ENCODE results near the gene C1QTNF8.

C1QTNF8 gene

DNA sequence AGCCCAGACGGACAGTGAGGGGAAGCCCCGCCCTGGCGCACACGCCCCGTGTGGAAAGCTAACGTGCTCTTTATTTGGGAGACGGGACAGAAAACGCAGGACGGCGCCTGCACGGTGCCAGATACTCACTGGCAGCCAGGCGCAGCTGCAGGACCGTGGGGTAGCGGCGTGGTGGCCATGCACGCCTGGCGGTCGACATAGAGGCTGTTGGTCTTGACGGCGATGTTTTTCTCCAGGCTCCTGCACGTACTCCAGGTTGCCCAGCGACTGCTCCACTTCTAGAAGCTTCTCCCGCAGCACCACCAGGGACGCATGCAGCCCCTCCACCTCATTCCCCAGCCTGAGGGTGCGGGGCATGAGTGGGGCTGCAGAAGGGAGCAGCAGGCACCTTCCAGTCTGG is 5.1 kb upstream of the C1QTNF8 start:
- no peak overlapping the region for H3K9ac ChIP-seq (ENCODE audit: low read depth, low read length)
- no peak overlapping the region for H3K4me3 ChIP-seq (ENCODE audit: low read depth in 1 of 2, low read length in 2 of 2)
- no peak overlapping the region for H2AFZ ChIP-seq (ENCODE audit: low read depth, low read length)
- DNase-seq (no peak), ATAC-seq (ENCODE audit: insufficient read depth, low read depth) (no peak)
- no peaks in the 10 kb centered on the region for H3K79me2 ChIP-seq (ENCODE audit: insufficient read depth, low read length)
- H4K20me1 ChIP-seq (ENCODE audit: insufficient read depth, low read length): peaks cover 2% of the 10 kb centered on the region
- no peak overlapping the region for H3K4me2 ChIP-seq (ENCODE audit: insufficient read depth, low read length)
- peaks cover 3% of the 10 kb centered on the region for H3K4me1 ChIP-seq (ENCODE audit: insufficient read depth, low read length)
- H3K27me3 ChIP-seq (ENCODE audit: insufficient read depth, low read length, poor library complexity): no peaks in the 10 kb centered on the region
- TF ChIP-seq EZH2 (IDR thresholded peaks at IDR 0.05; ENCODE audit: borderline replicate concordance, low read depth, low read length, severe bottlenecking): no peak
- TF ChIP-seq, protein P1, sequence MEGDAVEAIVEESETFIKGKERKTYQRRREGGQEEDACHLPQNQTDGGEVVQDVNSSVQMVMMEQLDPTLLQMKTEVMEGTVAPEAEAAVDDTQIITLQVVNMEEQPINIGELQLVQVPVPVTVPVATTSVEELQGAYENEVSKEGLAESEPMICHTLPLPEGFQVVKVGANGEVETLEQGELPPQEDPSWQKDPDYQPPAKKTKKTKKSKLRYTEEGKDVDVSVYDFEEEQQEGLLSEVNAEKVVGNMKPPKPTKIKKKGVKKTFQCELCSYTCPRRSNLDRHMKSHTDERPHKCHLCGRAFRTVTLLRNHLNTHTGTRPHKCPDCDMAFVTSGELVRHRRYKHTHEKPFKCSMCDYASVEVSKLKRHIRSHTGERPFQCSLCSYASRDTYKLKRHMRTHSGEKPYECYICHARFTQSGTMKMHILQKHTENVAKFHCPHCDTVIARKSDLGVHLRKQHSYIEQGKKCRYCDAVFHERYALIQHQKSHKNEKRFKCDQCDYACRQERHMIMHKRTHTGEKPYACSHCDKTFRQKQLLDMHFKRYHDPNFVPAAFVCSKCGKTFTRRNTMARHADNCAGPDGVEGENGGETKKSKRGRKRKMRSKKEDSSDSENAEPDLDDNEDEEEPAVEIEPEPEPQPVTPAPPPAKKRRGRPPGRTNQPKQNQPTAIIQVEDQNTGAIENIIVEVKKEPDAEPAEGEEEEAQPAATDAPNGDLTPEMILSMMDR (IDR thresholded peaks at IDR 0.05; ENCODE audit: borderline replicate concordance, extremely low read depth, low read length, poor library complexity, severe bottlenecking): no peak
- H3K36me3 ChIP-seq (ENCODE audit: insufficient read depth, low read length): no peaks in the 10 kb centered on the region
- no peak overlapping the region for H3K27ac ChIP-seq (ENCODE audit: low read length)
- no peaks in the 10 kb centered on the region for H3K9me3 ChIP-seq (ENCODE audit: insufficient read depth, low read length, severe bottlenecking)

DNA sequence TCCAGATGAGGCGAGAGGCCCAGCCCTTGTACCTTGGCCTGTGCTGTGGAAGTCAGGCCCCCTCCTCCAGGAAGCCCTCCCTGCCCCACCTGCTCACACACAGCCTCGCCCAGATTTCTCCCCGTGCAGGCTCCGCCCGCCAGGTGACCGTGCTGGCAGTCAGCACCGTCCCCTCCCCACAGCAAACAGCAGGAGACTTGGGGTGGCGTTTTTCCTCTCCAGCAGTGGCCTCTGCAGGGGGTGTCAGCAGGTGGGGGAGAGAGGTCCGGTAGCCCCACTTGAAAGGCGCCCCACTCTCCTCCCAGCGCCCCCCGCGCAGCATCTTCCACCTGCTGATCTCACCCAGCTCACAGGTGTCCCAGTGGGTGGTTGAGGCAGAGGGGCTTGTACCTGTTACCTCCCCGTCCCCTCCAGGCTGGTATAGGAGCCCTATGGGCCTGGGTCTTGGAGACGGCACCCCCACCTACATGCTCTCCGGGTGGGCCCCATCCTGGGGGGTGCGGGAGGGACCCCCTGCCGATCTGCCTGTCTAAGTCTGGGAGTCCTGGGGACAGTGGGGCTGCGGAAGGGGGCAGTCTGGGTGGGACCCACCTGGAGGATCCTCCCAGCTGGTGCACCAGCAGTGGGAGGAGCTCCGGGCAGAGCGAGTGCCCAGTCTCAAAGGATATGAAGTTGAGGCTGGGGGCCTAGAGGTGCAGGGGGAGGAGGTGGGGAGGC is 4.2 kb upstream of the C1QTNF8 start:
- peaks cover 5% of the 10 kb centered on the region for H4K20me1 ChIP-seq (ENCODE audit: insufficient read depth, low read length)
- H3K36me3 ChIP-seq (ENCODE audit: insufficient read depth, low read length): no peaks in the 10 kb centered on the region
- DNase-seq: no peak
- H2AFZ ChIP-seq (ENCODE audit: low read depth, low read length): no peak overlapping the region
- peaks cover 3% of the 10 kb centered on the region for H3K4me1 ChIP-seq (ENCODE audit: insufficient read depth, low read length)
- H3K27ac ChIP-seq (ENCODE audit: low read length): no peak overlapping the region
- H3K9ac ChIP-seq (ENCODE audit: low read depth, low read length): no peak overlapping the region
- H3K79me2 ChIP-seq (ENCODE audit: insufficient read depth, low read length): no peaks in the 10 kb centered on the region
- no peaks in the 10 kb centered on the region for H3K27me3 ChIP-seq (ENCODE audit: insufficient read depth, low read length, poor library complexity)
- no peaks in the 10 kb centered on the region for H3K9me3 ChIP-seq (ENCODE audit: insufficient read depth, low read length, severe bottlenecking)
- TF ChIP-seq EZH2 (IDR thresholded peaks at IDR 0.05; ENCODE audit: borderline replicate concordance, low read depth, low read length, severe bottlenecking): no peak
- TF ChIP-seq, protein P1 (IDR thresholded peaks at IDR 0.05; ENCODE audit: borderline replicate concordance, extremely low read depth, low read length, poor library complexity, severe bottlenecking): no peak
- ATAC-seq (ENCODE audit: insufficient read depth, low read depth): no peak
- no peak overlapping the region for H3K4me2 ChIP-seq (ENCODE audit: insufficient read depth, low read length)
- H3K4me3 ChIP-seq (ENCODE audit: low read depth in 1 of 2, low read length in 2 of 2): no peak overlapping the region

DNA sequence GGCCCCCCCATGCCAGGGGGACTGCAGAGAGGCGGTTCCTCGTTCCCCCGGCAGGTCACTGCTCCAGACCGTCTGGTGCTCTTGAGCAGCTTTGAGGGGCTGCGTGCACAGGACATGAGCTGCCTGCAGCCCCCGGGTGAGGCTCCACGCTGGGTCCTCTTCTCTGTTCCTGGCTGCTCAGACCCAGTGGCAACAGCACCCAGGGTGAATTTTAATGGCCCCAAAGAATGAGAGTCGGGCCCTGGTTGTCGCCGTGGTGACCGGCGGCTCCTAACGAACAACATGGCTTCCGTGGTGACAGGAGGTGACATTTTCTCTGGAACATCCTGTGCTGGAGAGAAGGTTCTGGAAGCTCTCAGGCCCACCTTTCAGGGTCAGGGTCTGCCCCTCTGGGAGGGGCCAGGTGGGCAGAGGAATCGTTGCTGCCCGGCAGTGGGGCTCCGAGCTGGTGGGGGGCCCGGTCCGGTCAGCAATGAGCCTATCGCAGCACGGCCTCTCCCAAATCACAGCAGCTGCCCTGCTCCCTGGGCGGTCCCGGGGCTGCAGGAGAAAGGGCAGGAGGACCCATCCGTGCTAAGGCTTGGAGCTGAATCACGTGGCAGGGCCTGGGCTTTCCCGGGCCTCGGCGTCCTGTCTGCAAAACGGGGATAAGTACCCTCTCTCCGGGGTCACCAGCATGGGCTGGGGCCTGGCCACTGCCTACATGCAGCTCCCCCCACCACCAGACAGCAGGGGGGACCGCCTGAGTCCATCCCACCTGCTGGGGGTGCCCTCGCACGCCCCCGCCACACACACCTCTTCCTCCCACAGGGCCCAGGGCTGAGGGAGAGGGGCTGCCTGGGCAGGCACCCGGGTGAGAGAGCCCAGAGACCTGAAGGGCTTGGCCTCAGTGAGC is 3.4 kb upstream of the C1QTNF8 start:
- no peak overlapping the region for H2AFZ ChIP-seq (ENCODE audit: low read depth, low read length)
- H3K4me1 ChIP-seq (ENCODE audit: insufficient read depth, low read length): peaks cover 3% of the 10 kb centered on the region
- H3K9ac ChIP-seq (ENCODE audit: low read depth, low read length): no peak overlapping the region
- no peaks in the 10 kb centered on the region for H3K79me2 ChIP-seq (ENCODE audit: insufficient read depth, low read length)
- no peaks in the 10 kb centered on the region for H3K9me3 ChIP-seq (ENCODE audit: insufficient read depth, low read length, severe bottlenecking)
- H3K27me3 ChIP-seq (ENCODE audit: insufficient read depth, low read length, poor library complexity): no peaks in the 10 kb centered on the region
- no peak overlapping the region for H3K4me3 ChIP-seq (ENCODE audit: low read depth in 1 of 2, low read length in 2 of 2)
- no peaks in the 10 kb centered on the region for H3K36me3 ChIP-seq (ENCODE audit: insufficient read depth, low read length)
- TF ChIP-seq, protein P1 (IDR thresholded peaks at IDR 0.05; ENCODE audit: borderline replicate concordance, extremely low read depth, low read length, poor library complexity, severe bottlenecking): no peak
- no peak for TF ChIP-seq EZH2 (IDR thresholded peaks at IDR 0.05; ENCODE audit: borderline replicate concordance, low read depth, low read length, severe bottlenecking)
- ATAC-seq (ENCODE audit: insufficient read depth, low read depth): no peak
- H3K27ac ChIP-seq (ENCODE audit: low read length): no peak overlapping the region
- H3K4me2 ChIP-seq (ENCODE audit: insufficient read depth, low read length): no peak overlapping the region
- DNase-seq: no peak
- peaks cover 8% of the 10 kb centered on the region for H4K20me1 ChIP-seq (ENCODE audit: insufficient read depth, low read length)

Measured in DND-41 (cell line).